Spinal cord (tissue), 10 donors: Measurements from ENCODE around the gene NIP7. TPM values are rescaled to one million over a fixed set of nuclear protein-coding genes. Genes with fewer than 3 reads are reported as not detected.

Experiments
- DNase-seq, 6 donors: peaks; one replicate each; pipeline versions ENCODE4 v3.0.0 to v3.0.0-alpha.2; 2013 to 2015; ENCODE audit warnings: low spot score in 6 of 6, low read depth in 4 of 6
- H3K27ac ChIP-seq: one replicate; pipeline ENCODE4 v1.5.1; 2013; ENCODE audit warnings: low read depth, low read length, control low read depth
- H3K27me3 ChIP-seq: one replicate; pipeline ENCODE4 v1.6.1; 2013; ENCODE audit warnings: low read length; ENCODE audit not compliant: control insufficient read depth, insufficient read depth
- H3K36me3 ChIP-seq: one replicate; pipeline ENCODE4 v1.6.1; 2013; ENCODE audit warnings: low read length; ENCODE audit not compliant: control insufficient read depth, insufficient read depth
- H3K4me1 ChIP-seq: one replicate; pipeline ENCODE4 v1.6.1; 2013; ENCODE audit warnings: low read length; ENCODE audit not compliant: control insufficient read depth, insufficient read depth
- H3K4me3 ChIP-seq: one replicate; pipeline ENCODE4 v1.5.1; 2013; ENCODE audit warnings: low read depth, low read length, control low read depth
- H3K9me3 ChIP-seq: one replicate; pipeline ENCODE4 v1.6.1; 2013; ENCODE audit warnings: low read length; ENCODE audit not compliant: control insufficient read depth, insufficient read depth
- WGBS: methylation state at CpG from one replicate; pipeline ENCODE4 v1.1.5; 2013; ENCODE audit warnings: missing lambda C conversion rate; ENCODE audit not compliant: insufficient coverage; 5-methylcytosine and 5-hydroxymethylcytosine counted together
- polyA plus RNA-seq, 2 donors: library from polyadenylated mRNA; unstranded; fragments of 120-200 nt; gene quantifications; one replicate each; pipeline ENCODE4 v1.2.1, GENCODE V29; 2013; ENCODE audit not compliant: insufficient read length in 2 of 2
- total RNA-seq, 2 donors: library from RNA; depleted of rRNA in 1 of 2; stranded (reverse); fragments of 120-200 nt in 1 of 2; fragments of >200 nt in 1 of 2; gene quantifications; one replicate each; pipeline versions ENCODE4 v1.2.3 to v1.2.4, GENCODE V29; 2013 to 2014
- donor health status: healthy.

Gene NIP7
- total and polyA plus RNA-seq, 4 donors = 15.5 to 19.1 (median 16.6) TPM

- no peak for DNase-seq
- WGBS = 95% methylated on average over 9 of the region's 9 CpGs
- H3K27ac ChIP-seq = no peak overlapping the region
- H3K4me1 ChIP-seq = peaks cover 26% of the 10 kb centered on the region
- H3K9me3 ChIP-seq = no peaks in the 10 kb centered on the region
- no peaks in the 10 kb centered on the region for H3K27me3 ChIP-seq
- H3K36me3 ChIP-seq = peaks cover 59% of the 10 kb centered on the region
- no peak overlapping the region for H3K4me3 ChIP-seq
Measured at GRCh38 chr16:69334696-69335095, 4.9 kb upstream of the NIP7 start.

- no peaks in the 10 kb centered on the region for H3K27me3 ChIP-seq
- H3K27ac ChIP-seq = peak overlapping the region; percentile 84
- H3K4me3 ChIP-seq = peak overlapping the region; percentile 98
- peaks cover 25% of the 10 kb centered on the region for H3K4me1 ChIP-seq
- H3K9me3 ChIP-seq = no peaks in the 10 kb centered on the region
- WGBS = 23% methylated on average over 41 of the region's 46 CpGs
- peaks cover 41% of the 10 kb centered on the region for H3K36me3 ChIP-seq
- DNase-seq = no peak
Measured at GRCh38 chr16:69338557-69339288, 849 bp upstream of the NIP7 start.

DNA sequence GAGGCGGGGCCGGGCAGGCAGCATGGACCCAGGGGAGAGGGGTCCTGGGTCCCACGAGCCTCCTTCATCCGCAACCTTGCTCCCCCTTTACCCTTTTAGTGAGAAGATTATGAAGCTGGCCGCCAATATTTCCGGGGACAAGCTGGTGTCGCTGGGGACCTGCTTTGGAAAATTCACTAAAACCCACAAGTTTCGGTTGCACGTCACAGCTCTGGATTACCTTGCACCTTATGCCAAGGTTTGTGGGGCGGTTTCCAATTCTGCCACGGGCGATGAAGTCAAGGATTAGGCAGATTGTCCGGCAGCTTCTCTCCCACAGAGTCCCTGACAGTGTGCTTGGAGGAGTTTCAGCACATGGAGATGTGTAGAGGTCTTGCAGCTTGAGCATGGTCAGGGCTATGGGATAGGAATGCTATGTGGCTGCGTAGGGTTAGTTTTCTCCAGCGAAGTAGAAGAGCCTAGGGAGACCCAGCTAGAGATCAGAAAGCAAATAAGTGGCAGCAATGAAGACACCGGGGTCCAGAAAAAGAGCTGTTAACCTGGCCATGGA, 598 bp downstream of the NIP7 start:
- H3K27ac ChIP-seq = no peak overlapping the region
- WGBS = 2% methylated on average over 12 of the region's 16 CpGs
- H3K4me1 ChIP-seq = peaks cover 25% of the 10 kb centered on the region
- H3K9me3 ChIP-seq = no peaks in the 10 kb centered on the region
- peaks cover 33% of the 10 kb centered on the region for H3K36me3 ChIP-seq
- no peaks in the 10 kb centered on the region for H3K27me3 ChIP-seq
- H3K4me3 ChIP-seq = peak overlapping the region; percentile 98
- DNase-seq = no peak

DNA sequence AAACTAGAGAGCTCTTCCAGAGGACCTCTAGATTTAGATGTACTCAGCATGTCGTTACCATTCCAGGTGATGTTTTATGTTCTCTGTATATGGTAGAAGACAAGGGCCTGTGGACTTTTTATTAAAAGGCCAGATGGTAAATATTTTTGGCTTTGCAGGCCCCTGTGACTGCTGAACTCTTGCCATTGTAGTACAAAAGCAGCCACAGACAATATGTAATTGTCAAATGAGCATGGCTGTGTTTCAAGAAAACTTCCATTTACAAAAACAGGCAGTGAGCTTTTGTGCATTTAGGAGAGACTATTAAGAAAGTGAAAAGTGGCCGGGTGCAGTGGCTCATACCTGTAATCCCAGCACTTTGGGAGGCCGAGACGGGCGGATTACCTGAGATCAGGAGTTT, 4.6 kb downstream of the NIP7 start:
- Histone ChIP-seq H3K4me3 (no peak overlapping the region), H3K27ac (no peak overlapping the region), H3K9me3 (no peaks in the 10 kb centered on the region), H3K4me1 (peaks cover 11% of the 10 kb centered on the region), H3K27me3 (no peaks in the 10 kb centered on the region), H3K36me3 (peaks cover 11% of the 10 kb centered on the region)
- no peak for DNase-seq
- 96% methylated on average over 4 of the region's 5 CpGs for WGBS

GRCh38 chr16:69345923-69346322, 6.4 kb downstream of the NIP7 start:
- Histone ChIP-seq H3K36me3 (peaks cover 15% of the 10 kb centered on the region), H3K4me1 (no peaks in the 10 kb centered on the region), H3K4me3 (no peak overlapping the region), H3K9me3 (no peaks in the 10 kb centered on the region), H3K27me3 (no peaks in the 10 kb centered on the region), H3K27ac (no peak overlapping the region)
- WGBS = 100% methylated on average over 1 of the region's 4 CpGs
- no peak for DNase-seq

DNA sequence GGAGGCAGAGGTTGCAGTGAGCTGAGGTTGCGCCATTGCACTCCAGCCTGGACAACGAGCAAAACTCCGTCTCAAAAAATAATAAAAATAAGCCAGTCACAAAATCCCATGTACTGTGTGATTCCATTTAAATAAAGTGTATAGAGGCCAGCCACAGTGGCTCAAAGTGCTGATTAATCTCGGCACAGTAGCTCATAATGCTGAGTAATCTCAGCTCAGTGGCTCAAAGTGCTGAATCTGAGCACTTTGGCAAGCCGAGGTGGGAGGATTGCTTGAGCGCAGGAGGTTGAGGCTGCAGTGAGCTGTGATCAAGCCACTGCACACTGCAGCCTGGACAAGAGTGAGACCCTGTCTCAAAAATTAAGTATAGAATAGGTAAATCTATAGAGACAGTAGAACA, 7.1 kb downstream of the NIP7 start:
- peaks cover 15% of the 10 kb centered on the region for H3K36me3 ChIP-seq

DNA sequence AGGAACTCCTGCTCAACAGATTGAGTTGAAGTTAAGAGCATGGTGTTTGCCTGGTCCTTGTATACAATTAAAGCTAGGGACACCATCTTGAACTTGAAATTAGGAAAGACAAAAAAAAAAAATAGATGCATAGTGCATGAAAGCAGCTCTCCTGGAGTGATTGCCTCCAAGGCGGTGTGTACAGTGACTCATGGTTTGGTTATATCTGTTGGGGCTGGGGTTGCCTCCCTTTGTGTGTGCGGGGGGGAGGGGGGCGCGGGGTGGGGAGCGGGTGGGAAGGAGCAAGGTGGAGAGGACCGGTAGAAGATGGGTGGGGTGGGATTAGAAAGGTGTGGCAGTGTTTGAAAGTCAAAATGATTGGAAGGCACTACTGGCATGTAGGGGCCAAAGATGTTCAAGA, 8.7 kb downstream of the NIP7 start:
- Histone ChIP-seq H3K4me1 (no peaks in the 10 kb centered on the region), H3K27ac (no peak overlapping the region), H3K9me3 (no peaks in the 10 kb centered on the region), H3K4me3 (no peak overlapping the region), H3K36me3 (peaks cover 18% of the 10 kb centered on the region), H3K27me3 (no peaks in the 10 kb centered on the region)
- no peak for DNase-seq
- 93% methylated on average over 6 of the region's 6 CpGs for WGBS

More for the DNA sequence above, 7.1 kb downstream of the NIP7 start:
- no peak overlapping the region for H3K4me3 ChIP-seq
- no peak overlapping the region for H3K27ac ChIP-seq
- no peaks in the 10 kb centered on the region for H3K27me3 ChIP-seq
- no peaks in the 10 kb centered on the region for H3K9me3 ChIP-seq
- 90% methylated on average over 3 of the region's 6 CpGs for WGBS
- H3K4me1 ChIP-seq = no peaks in the 10 kb centered on the region
- DNase-seq = no peak

DNA sequence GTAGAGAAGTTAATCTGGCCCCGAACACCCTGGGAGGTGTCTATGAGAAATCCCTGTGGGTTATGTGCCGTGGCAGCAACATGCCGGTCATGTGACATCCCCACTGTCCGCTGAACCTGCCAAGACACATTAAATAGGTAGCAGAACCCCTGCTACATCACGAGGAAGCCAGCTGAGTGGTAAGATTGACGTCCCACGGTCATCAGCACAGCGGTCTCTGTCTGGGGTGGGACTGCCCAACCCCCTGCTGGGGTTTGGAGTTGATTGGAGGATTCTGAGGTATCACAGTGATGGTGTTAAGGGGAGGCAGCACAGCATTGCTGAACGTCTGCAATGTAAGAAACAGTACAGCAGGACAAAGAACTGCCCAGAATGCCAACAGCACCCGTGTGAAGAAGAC, 10.0 kb downstream of the NIP7 start:
- Histone ChIP-seq H3K36me3 (peaks cover 18% of the 10 kb centered on the region), H3K4me1 (no peaks in the 10 kb centered on the region), H3K27me3 (no peaks in the 10 kb centered on the region), H3K4me3 (no peak overlapping the region), H3K9me3 (no peaks in the 10 kb centered on the region), H3K27ac (no peak overlapping the region)
- no peak for DNase-seq
- WGBS = 75% methylated on average over 7 of the region's 10 CpGs

GRCh38 chr16:69350536-69351133, 11.1 kb downstream of the NIP7 start:
- WGBS = 100% methylated on average over 1 of the region's 6 CpGs
- H3K4me3 ChIP-seq = no peak overlapping the region
- no peak for DNase-seq
- peaks cover 20% of the 10 kb centered on the region for H3K36me3 ChIP-seq
- H3K27ac ChIP-seq = no peak overlapping the region
- H3K9me3 ChIP-seq = no peaks in the 10 kb centered on the region
- no peaks in the 10 kb centered on the region for H3K27me3 ChIP-seq
- no peaks in the 10 kb centered on the region for H3K4me1 ChIP-seq
